ENCODE measurements around the gene UBA6.
"Not testable (repeated sequence)": the region's sequence is repeated elsewhere in the genome, so short reads cannot be mapped to it uniquely, and the experiment has no call there.

The UBA6 gene

DNA sequence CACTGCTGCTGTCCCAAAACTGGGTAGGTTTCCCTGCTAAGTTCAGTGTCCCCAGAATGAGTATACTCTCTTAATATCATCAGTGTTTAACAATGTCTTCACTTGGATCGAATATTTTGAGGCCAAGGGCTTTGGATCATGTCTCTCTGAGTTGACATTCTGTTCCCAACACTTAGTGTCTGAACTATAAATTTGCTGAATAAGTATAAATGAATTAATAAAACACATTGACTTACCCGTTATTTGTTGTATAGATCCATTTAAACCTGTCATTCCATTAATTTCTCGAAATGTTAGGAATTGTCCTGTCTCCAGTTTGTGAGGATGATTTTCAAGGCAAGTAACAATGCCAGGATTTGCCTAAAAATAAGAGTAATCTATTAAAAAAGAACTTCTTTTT is 32.6 kb downstream of the UBA6 start:
- no peak for DNase-seq (ENCODE audit: low spot score)
- Mint-ChIP-seq H3K4me1 (ENCODE audit: low read depth) (peaks cover 2% of the 10 kb centered on the region), H3K27me3 (ENCODE audit: low read depth) (no peaks in the 10 kb centered on the region), H3K27ac (no peak overlapping the region), H3K4me3 (no peak overlapping the region), H3K36me3 (ENCODE audit: low read depth) (peaks cover 63% of the 10 kb centered on the region), H3K9me3 (no peaks in the 10 kb centered on the region)

DNA sequence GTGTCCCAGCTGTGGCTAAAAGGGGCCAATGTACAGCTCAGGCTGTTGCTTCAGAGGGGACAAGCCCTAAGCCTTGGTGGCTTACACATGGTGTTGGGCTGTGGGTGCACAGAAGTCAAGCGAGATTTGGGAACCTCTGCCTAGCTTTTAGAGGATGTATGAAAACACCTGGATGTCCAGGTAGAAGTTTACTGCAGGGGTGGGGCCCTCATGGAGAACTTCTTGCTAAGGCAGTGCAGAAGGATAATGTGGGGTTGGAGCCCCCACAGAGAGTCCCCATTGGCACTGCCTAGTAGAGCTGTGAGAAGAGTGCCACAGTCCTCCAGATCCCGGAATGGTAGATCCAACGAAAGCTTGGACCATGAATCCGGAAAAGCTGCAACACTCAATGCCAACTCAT is 40.5 kb downstream of the UBA6 start:
- H3K4me1 Mint-ChIP-seq (ENCODE audit: low read depth): peaks cover 14% of the 10 kb centered on the region
- DNase-seq (ENCODE audit: low spot score): no peak
- no peak overlapping the region for H3K4me3 Mint-ChIP-seq
- no peak overlapping the region for H3K27ac Mint-ChIP-seq
- peaks cover 81% of the 10 kb centered on the region for H3K36me3 Mint-ChIP-seq (ENCODE audit: low read depth)
- H3K9me3 Mint-ChIP-seq: peaks cover 48% of the 10 kb centered on the region
- no peaks in the 10 kb centered on the region for H3K27me3 Mint-ChIP-seq (ENCODE audit: low read depth)

DNA sequence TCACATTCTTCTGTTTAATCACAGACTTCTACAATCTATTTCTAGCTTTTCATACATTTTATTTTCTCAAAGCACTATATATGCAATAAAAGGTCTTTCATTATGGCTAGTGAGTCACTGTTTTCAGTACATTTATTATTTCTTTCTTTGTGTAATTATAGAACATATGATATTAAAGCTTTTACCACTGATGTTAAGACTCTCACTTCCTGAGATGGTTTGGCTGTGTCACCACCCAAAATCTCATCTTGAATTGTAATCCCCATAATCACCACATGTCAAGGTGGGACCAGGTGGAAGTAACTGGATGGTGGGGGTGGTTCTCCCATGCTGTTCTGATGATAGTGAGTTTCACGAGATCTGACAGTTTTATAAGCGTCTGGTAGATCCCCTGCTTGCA is 41.9 kb downstream of the UBA6 start:
- Mint-ChIP-seq H3K36me3 (ENCODE audit: low read depth) (peaks cover 88% of the 10 kb centered on the region), H3K27me3 (ENCODE audit: low read depth) (no peaks in the 10 kb centered on the region), H3K27ac (no peak overlapping the region), H3K9me3 (peaks cover 59% of the 10 kb centered on the region), H3K4me3 (no peak overlapping the region), H3K4me1 (ENCODE audit: low read depth) (peaks cover 14% of the 10 kb centered on the region)
- no peak for DNase-seq (ENCODE audit: low spot score)

DNA sequence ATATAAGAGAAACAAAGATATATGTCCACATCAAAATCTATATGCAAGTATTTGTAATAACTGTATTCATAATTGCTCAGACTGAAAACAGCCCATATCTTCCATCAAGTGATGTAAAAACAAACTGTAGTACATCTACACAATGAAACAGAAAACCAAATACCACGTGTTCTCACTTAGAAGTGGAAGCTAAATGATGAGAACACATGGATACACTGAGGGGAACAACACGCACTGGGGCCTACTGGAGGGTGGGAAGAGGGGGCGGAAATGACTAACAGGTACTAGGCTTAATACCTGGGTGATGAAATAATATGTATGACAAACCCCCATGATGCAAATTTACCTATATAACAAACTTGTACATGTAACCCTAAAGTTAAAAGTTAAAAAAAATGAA is 42.7 kb downstream of the UBA6 start:
- H3K9me3 Mint-ChIP-seq: peaks cover 66% of the 10 kb centered on the region
- peaks cover 14% of the 10 kb centered on the region for H3K4me1 Mint-ChIP-seq (ENCODE audit: low read depth)
- H3K36me3 Mint-ChIP-seq (ENCODE audit: low read depth): peaks cover 89% of the 10 kb centered on the region
- H3K27ac Mint-ChIP-seq: no peak overlapping the region
- DNase-seq (ENCODE audit: low spot score): peak; percentile 34
- H3K27me3 Mint-ChIP-seq (ENCODE audit: low read depth): no peaks in the 10 kb centered on the region
- no peak overlapping the region for H3K4me3 Mint-ChIP-seq

DNA sequence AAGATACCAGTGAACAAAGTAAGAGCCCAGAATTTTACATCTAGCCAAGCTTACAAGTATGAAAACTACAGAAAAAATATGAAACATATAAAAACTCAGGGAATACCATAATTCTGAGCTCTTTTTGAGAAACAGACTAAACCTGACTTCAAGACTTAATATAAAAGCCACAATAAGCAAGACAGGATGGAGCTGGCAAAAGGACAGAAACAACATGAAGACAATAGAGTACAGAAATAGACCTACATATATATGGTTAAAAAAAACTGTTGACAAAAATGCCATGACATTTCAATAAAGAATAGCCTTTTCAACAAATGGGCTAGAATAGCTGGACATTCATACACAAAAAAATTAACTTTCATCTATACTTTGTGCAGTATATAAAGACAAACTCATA is 49.4 kb downstream of the UBA6 start:
- H3K4me1 Mint-ChIP-seq (ENCODE audit: low read depth): peaks cover 2% of the 10 kb centered on the region
- no peak overlapping the region for H3K4me3 Mint-ChIP-seq
- DNase-seq (ENCODE audit: low spot score): no peak
- peaks cover 65% of the 10 kb centered on the region for H3K36me3 Mint-ChIP-seq (ENCODE audit: low read depth)
- no peaks in the 10 kb centered on the region for H3K27me3 Mint-ChIP-seq (ENCODE audit: low read depth)
- no peak overlapping the region for H3K27ac Mint-ChIP-seq
- H3K9me3 Mint-ChIP-seq: peaks cover 25% of the 10 kb centered on the region

DNA sequence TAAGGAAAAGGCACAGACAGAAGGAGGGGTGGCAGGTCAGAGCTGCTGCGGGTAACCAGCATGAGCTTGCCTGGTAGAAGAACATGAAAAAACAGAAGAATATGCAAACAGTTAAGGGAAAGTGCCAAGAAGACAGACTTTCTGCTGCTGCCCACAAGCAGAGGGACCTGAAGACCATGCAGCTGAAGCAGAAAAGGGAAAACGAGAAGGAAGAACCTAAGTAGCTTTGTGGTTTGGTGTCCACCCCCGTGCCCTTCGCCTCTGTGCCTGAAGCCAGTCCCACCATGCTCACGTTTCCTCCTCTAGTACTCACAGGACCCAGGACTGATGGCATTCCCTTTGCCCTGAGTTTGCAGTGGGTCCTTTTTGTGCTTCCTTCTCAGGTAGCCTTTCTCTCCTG is 62.8 kb downstream of the UBA6 start:
- no peak for DNase-seq (ENCODE audit: low spot score)
- Mint-ChIP-seq H3K9me3 (no peaks in the 10 kb centered on the region), H3K36me3 (ENCODE audit: low read depth) (peaks cover 50% of the 10 kb centered on the region), H3K4me3 (no peak overlapping the region), H3K27ac (peak overlapping the region; percentile 28), H3K27me3 (ENCODE audit: low read depth) (no peaks in the 10 kb centered on the region), H3K4me1 (ENCODE audit: low read depth) (peaks cover 25% of the 10 kb centered on the region)

DNA sequence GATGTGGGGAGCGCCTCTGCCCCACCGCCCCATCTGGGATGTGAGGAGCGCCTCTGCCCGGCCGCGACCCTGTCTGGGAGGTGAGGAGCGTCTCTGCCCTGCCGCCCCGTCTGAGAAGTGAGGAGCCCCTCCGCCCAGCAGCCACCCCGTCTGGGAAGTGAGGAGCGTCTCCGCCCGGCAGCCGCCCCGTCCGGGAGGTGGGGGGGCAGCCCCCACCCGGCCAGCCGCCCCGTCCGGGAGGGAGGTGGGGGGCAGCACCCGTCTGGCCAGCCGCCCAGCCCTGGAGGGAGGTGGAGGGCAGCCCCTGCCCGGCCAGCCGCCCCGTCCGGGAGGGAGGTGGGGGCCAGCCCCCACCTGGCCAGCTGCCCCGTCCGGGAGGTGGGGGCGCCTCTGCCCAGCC is 64.0 kb downstream of the UBA6 start:
- H3K4me1 Mint-ChIP-seq (ENCODE audit: low read depth): peaks cover 22% of the 10 kb centered on the region
- not testable (repeated sequence) for H3K27ac Mint-ChIP-seq; DNase-seq (ENCODE audit: low spot score); H3K4me3 Mint-ChIP-seq; H3K9me3 Mint-ChIP-seq; H3K27me3 Mint-ChIP-seq (ENCODE audit: low read depth)
- H3K36me3 Mint-ChIP-seq (ENCODE audit: low read depth): peaks cover 52% of the 10 kb centered on the region

DNA sequence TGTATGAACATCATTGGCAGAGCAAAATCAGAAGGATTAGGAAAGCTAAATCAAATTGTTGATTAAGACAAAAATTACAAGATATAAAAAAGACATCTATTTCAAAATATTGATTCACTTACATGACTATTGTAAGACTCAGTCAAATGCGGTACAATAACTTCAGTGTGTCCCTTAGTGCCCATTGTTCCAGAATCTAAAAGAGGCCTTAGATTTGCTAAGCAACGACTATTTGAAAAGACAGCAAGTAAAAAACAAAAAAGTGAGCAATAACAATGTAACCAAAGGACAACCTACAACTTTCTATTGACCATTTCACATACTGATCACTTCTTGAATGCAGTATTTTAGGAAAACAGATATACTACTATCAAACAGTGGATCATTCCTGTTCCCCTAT is 65.6 kb downstream of the UBA6 start:
- H3K27me3 Mint-ChIP-seq (ENCODE audit: low read depth): no peaks in the 10 kb centered on the region
- DNase-seq (ENCODE audit: low spot score): no peak
- peaks cover 19% of the 10 kb centered on the region for H3K4me1 Mint-ChIP-seq (ENCODE audit: low read depth)
- no peak overlapping the region for H3K27ac Mint-ChIP-seq
- H3K9me3 Mint-ChIP-seq: no peaks in the 10 kb centered on the region
- peaks cover 58% of the 10 kb centered on the region for H3K36me3 Mint-ChIP-seq (ENCODE audit: low read depth)
- no peak overlapping the region for H3K4me3 Mint-ChIP-seq

DNA sequence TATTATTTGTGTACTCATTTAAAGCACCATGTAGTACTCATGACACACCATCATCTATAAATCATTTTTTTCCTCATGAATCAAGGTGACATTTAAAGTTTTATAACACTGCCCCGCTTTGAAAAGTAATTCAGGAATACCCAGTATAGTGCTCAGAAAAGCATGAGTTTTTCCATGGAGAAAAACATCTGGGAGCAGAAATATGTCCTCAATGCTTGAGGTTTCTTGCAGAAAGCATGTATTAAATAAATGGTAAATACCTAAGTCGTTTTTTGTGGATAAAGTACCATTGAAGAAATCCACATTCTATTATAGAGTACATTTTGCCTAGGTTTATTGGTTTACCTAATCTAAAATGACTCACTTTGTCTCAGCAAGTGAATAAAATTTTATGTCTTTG is 66.2 kb downstream of the UBA6 start:
- Mint-ChIP-seq H3K4me3 (peak overlapping the region; percentile 92), H3K4me1 (ENCODE audit: low read depth) (peaks cover 18% of the 10 kb centered on the region), H3K9me3 (no peaks in the 10 kb centered on the region), H3K27me3 (ENCODE audit: low read depth) (no peaks in the 10 kb centered on the region), H3K36me3 (ENCODE audit: low read depth) (peaks cover 55% of the 10 kb centered on the region), H3K27ac (no peak overlapping the region)
- DNase-seq (ENCODE audit: low spot score): no peak

DNA sequence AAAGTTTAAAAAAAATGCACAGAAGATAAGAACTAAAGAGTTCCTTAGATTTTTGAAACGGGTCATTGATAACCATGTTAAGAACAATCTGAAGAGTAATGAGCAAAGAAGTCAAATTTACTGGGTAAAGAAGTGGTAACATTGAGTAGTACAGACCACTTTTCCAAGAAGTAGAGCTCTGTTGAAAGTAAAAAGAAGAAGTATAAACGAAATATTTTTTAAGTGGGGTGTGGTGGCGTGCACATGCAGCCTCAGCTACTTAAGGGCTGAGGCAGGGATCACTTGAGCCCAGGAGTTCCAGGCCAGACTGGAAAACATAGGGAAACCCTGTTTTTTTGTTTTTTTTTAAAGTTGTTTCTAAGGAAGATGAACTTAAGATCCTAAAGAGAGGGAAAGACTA is 68.5 kb downstream of the UBA6 start:
- Mint-ChIP-seq H3K4me3 (peak overlapping the region; percentile 92), H3K4me1 (ENCODE audit: low read depth) (peaks cover 19% of the 10 kb centered on the region), H3K36me3 (ENCODE audit: low read depth) (peaks cover 54% of the 10 kb centered on the region), H3K27ac (peak overlapping the region; percentile 89), H3K27me3 (ENCODE audit: low read depth) (no peaks in the 10 kb centered on the region), H3K9me3 (no peaks in the 10 kb centered on the region)
- DNase-seq (ENCODE audit: low spot score): no peak

DNA sequence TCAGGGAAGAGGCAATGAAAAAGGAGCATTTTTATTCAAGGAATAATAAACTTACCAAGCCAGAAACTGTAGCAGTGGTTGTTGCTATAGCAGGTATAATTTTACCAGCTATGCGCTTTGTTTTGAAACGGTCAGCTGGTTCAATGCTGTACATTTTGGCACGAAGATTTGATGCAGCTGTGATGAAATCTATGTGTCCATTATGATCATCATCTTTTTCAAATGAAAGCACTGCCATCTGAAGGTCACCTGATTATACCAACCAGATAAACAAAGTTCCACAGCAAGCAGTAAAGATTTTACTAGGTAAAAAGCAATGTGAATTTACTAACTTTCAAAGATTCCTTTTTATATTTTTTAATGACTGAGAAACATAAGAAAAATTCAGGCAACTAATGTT is 76.0 kb downstream of the UBA6 start:
- Mint-ChIP-seq H3K27ac (no peak overlapping the region), H3K27me3 (ENCODE audit: low read depth) (no peaks in the 10 kb centered on the region), H3K9me3 (no peaks in the 10 kb centered on the region), H3K4me3 (no peak overlapping the region), H3K36me3 (ENCODE audit: low read depth) (peaks cover 47% of the 10 kb centered on the region), H3K4me1 (ENCODE audit: low read depth) (peaks cover 4% of the 10 kb centered on the region)
- no peak for DNase-seq (ENCODE audit: low spot score)

DNA sequence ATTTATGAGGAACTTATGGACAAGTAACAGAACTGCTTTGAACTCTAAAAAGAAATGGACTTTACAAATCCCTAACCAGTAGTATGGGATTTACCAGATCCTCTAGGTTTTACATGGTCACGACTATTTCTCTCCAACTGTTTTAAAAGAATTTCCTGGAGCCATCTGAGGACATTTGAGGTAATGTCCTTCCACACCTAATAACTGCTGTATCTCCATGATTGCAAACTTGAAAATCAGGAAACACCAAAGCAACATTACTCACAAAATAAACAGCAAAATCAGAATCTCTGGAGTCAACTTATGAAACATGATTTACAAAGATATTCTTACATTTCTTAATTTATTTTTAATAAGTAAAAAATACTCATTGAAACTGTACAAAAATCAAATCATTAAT is 84.5 kb downstream of the UBA6 start:
- no peak for DNase-seq (ENCODE audit: low spot score)
- H3K27me3 Mint-ChIP-seq (ENCODE audit: low read depth): no peaks in the 10 kb centered on the region
- H3K4me1 Mint-ChIP-seq (ENCODE audit: low read depth): no peaks in the 10 kb centered on the region
- H3K36me3 Mint-ChIP-seq (ENCODE audit: low read depth): peaks cover 63% of the 10 kb centered on the region
- no peak overlapping the region for H3K27ac Mint-ChIP-seq
- H3K9me3 Mint-ChIP-seq: no peaks in the 10 kb centered on the region
- no peak overlapping the region for H3K4me3 Mint-ChIP-seq

DNA sequence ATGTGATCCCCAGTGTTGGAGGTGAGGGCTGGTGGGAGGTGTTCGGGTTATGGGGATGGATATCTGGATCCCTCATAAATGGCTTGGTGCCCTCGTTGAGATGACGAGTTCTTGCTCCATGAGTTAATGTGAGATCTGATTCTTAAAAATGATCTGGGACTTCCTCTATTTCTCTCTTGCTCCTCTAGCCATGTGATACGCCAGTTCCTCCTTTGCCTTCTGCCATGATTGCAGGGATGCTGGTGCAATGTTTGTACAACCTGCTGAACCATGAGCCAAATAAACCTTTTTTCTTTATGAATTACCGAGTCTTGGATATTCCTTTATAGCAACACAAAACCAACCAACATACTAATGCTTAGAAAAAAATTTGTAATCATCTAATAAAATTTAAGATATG is 85.8 kb downstream of the UBA6 start:
- DNase-seq (ENCODE audit: low spot score): no peak
- H3K4me1 Mint-ChIP-seq (ENCODE audit: low read depth): no peaks in the 10 kb centered on the region
- H3K9me3 Mint-ChIP-seq: peaks cover 6% of the 10 kb centered on the region
- H3K27ac Mint-ChIP-seq: no peak overlapping the region
- peaks cover 58% of the 10 kb centered on the region for H3K36me3 Mint-ChIP-seq (ENCODE audit: low read depth)
- no peaks in the 10 kb centered on the region for H3K27me3 Mint-ChIP-seq (ENCODE audit: low read depth)
- no peak overlapping the region for H3K4me3 Mint-ChIP-seq

DNA sequence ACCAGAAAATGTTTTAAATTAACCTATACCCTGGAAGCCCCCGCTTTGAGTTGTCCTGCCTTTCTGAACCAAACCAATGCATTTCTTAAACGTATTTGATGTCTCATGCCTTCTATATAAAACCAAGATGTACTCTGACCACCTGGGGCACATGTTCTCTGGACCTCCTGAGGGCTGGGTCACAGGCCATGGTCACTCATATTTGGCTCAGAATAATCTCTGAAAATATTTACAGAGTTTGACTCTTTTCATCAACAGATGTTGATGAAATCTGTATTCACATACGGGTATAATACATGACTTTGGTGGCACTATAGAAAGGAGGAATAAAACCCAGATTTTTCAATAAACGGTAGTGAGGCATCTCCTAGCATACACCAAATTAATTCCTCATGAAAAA is 86.8 kb downstream of the UBA6 start:
- no peaks in the 10 kb centered on the region for H3K4me1 Mint-ChIP-seq (ENCODE audit: low read depth)
- H3K27me3 Mint-ChIP-seq (ENCODE audit: low read depth): no peaks in the 10 kb centered on the region
- no peak for DNase-seq (ENCODE audit: low spot score)
- H3K4me3 Mint-ChIP-seq: no peak overlapping the region
- H3K9me3 Mint-ChIP-seq: peaks cover 10% of the 10 kb centered on the region
- no peak overlapping the region for H3K27ac Mint-ChIP-seq
- H3K36me3 Mint-ChIP-seq (ENCODE audit: low read depth): peaks cover 62% of the 10 kb centered on the region

DNA sequence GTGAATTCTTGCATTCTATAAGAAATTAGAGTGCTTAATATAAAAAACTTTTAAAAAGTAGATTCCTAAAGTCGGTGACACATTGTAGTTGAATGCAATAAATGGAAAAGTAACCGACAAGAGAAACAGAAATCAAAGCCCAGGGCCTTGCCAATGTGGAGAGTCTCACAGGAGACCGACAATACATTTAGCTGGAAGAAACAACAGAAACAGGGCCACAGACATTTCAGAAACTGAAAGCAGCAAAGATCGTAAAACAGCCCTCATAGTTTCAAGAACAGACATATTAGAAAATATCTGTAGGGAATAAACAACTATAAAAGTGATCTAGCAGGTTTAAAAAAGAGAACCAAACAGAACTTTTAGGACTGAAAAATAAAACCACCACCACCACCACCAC is 92.9 kb downstream of the UBA6 start:
- peaks cover 10% of the 10 kb centered on the region for H3K9me3 Mint-ChIP-seq
- no peaks in the 10 kb centered on the region for H3K27me3 Mint-ChIP-seq (ENCODE audit: low read depth)
- H3K27ac Mint-ChIP-seq: peak overlapping the region; percentile 59
- peak overlapping the region; percentile 31 for H3K4me3 Mint-ChIP-seq
- peaks cover 63% of the 10 kb centered on the region for H3K36me3 Mint-ChIP-seq (ENCODE audit: low read depth)
- H3K4me1 Mint-ChIP-seq (ENCODE audit: low read depth): peaks cover 4% of the 10 kb centered on the region
- no peak for DNase-seq (ENCODE audit: low spot score)
